ENCODE results near the gene IGSF21.

DNA sequence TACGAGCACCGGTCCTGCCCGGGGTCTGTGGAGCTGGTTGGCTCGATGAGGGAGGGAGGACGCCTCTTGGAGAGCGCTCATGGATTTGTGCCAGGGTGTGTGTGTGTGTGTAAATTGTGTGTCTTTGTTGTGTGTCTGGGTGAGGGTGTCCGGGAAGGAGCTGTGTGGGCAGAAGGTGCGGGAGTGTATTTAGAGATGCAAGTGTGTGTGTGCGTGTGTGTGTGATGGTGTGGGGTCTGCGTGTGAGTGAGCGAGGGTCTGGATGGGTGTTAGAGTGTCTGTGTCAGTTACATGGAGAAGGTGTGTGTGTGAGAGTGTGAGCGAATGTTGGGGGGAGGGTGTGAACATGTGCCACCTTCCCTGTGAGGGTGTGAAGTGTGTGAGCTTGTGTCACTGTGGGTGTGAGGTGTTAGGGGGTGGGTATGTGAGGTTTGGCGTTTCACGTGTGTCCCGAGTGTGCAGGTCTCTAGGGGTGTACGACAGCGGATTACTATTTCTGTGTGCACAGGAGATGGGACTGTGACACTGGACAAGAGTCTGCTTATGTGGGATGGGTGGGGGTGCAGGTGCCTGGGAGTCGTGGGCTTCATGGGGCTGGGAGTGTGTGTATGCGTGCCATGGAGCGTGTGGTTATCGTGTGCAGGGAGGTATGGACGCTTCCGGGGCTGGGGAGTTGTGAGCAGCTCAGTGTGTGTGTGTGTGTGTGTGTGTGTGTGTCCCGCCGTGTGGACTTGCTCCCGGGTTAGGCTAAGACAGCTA, 880 bp downstream of the IGSF21 start:
- TF ChIP-seq YY1 (IDR thresholded peaks at IDR 0.05; ENCODE audit: insufficient read depth, insufficient read length) (no peak), ZNF274 (IDR thresholded peaks at IDR 0.05; ENCODE audit: low read depth, low read length) (no peak), SUZ12 (IDR thresholded peaks at IDR 0.05; ENCODE audit: extremely low read depth, insufficient read depth, insufficient read length) (no peak)
